ENCODE measurements around the gene DGCR6L.
"Not testable (repeated sequence)": the region's sequence is repeated elsewhere in the genome, so short reads cannot be mapped to it uniquely, and the experiment has no call there.

DNA sequence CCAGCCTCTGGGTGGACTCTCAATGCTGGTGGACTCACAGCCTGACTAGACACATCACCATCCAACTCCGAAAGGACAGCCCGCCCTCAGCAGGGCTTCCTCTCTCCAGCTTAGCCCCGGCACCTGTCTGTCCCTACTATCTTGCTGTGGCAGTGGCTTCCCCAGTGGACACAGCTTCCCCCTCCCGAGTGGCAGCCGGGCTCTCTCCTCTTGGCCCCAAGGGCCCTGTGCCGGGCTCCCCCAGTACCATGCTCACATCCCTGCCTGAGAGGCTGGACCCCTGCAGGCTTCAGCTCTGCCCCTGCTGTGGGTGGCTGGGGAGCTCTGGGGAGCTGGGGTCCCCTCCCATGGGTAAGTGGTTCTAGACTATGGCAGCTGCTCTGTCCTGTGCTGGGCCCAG is 9.1 kb downstream of the DGCR6L start:
- not testable (repeated sequence) for TF ChIP-seq POLR2A (IDR thresholded peaks at IDR 0.05; ENCODE audit: low read length); GATA1 (IDR thresholded peaks at IDR 0.05; ENCODE audit: low read depth, low read length)

All from erythroblast (primary cell).